ENCODE results near the gene MEGF6.

The MEGF6 gene

DNA sequence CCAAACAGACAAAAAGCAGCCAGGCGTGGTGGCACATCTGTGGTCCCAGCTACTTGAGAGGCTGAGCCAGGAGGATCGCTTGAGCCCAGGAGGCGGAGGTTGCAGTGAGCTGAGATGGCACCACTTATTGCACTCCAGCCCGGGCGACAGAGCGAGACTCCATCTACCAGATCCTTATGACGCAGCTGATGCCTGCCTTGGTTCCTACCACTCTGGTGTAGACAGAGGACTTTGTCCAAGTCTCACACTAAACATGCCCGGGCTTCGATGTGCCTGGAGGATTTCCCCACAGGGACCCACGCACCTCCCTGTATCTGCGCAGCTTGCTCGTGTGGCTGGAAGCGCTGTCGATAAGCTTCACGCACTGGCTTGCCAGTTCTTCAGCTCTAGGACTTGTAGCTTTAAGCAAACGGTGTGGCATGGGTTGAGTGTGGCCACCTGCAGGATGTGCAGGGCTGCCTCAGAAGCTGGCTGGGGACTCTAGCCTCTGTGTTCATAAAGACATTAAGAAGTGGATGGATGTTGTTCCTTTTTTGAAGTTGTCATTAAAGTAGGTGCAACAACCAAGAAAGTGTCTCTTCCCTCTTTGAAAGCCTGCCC, 18.4 kb upstream of the MEGF6 start:
- no peak for DNase-seq
- peaks cover 0 to 10% (median 8%) of the 10 kb centered on the region in 4 donors for H3K4me1 ChIP-seq
- H3K27me3 ChIP-seq, result no peaks in the 10 kb centered on the region
- TF ChIP-seq, protein P1, sequence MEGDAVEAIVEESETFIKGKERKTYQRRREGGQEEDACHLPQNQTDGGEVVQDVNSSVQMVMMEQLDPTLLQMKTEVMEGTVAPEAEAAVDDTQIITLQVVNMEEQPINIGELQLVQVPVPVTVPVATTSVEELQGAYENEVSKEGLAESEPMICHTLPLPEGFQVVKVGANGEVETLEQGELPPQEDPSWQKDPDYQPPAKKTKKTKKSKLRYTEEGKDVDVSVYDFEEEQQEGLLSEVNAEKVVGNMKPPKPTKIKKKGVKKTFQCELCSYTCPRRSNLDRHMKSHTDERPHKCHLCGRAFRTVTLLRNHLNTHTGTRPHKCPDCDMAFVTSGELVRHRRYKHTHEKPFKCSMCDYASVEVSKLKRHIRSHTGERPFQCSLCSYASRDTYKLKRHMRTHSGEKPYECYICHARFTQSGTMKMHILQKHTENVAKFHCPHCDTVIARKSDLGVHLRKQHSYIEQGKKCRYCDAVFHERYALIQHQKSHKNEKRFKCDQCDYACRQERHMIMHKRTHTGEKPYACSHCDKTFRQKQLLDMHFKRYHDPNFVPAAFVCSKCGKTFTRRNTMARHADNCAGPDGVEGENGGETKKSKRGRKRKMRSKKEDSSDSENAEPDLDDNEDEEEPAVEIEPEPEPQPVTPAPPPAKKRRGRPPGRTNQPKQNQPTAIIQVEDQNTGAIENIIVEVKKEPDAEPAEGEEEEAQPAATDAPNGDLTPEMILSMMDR (IDR thresholded peaks at IDR 0.05), result no peak
- intact Hi-C loops (cut with DNase I; ENCODE audit: low total_unique reads), result no loop called here
- no peaks in the 10 kb centered on the region for H3K9me3 ChIP-seq
- H3K4me3 ChIP-seq, result no peak overlapping the region
- no peak overlapping the region for H3K27ac ChIP-seq
- H3K36me3 ChIP-seq, result peaks cover 61 to 77% (median 71%) of the 10 kb centered on the region in 3 donors

GRCh38 chr1:3628445-3628844, 17.1 kb upstream of the MEGF6 start:
- TF ChIP-seq, protein P1 (IDR thresholded peaks at IDR 0.05), result no peak
- intact Hi-C loops (cut with DNase I; ENCODE audit: low total_unique reads), result no loop called here
- no peak overlapping the region for H3K27ac ChIP-seq
- H3K4me1 ChIP-seq, result peaks cover 0 to 20% (median 15%) of the 10 kb centered on the region in 4 donors
- peaks cover 51 to 65% (median 59%) of the 10 kb centered on the region in 3 donors for H3K36me3 ChIP-seq
- H3K9me3 ChIP-seq, result no peaks in the 10 kb centered on the region
- H3K4me3 ChIP-seq, result no peak overlapping the region
- H3K27me3 ChIP-seq, result no peaks in the 10 kb centered on the region
- no peak for DNase-seq

- TF ChIP-seq, protein P1 (IDR thresholded peaks at IDR 0.05), result no peak
- no peak for DNase-seq
- Histone ChIP-seq H3K4me3 (no peak overlapping the region), H3K9me3 (no peaks in the 10 kb centered on the region), H3K4me1 (peaks cover 0 to 28% (median 21%) of the 10 kb centered on the region in 4 donors), H3K27ac (no peak overlapping the region), H3K27me3 (no peaks in the 10 kb centered on the region), H3K36me3 (peaks cover 50 to 57% (median 52%) of the 10 kb centered on the region in 3 donors)
- intact Hi-C loops (cut with DNase I; ENCODE audit: low total_unique reads), result no loop called here
These were observed 16.4 kb upstream of the MEGF6 start for GRCh38 chr1:3627515-3628253.

DNA sequence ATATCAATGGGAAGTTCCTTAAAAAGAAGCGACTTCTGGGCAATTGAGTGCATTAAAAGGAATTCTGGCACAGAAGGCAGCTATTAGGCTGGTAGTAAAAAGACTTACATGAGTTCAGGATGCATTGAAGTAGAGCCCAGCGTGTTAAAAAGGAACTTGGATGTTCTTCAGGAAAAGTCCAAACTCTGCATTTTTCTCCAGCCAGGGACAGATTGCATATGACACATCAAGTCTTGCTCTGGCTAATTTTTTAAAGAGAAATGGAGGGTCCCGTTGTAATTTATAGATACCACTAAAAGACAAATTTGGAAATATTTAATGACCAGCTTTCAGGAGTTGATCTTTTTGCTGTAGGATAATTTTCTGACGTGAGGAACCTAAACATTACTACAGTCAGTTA, 14.7 kb upstream of the MEGF6 start:
- intact Hi-C loops (cut with DNase I; ENCODE audit: low total_unique reads), result no loop called here
- Histone ChIP-seq H3K9me3 (no peaks in the 10 kb centered on the region), H3K36me3 (peaks cover 34 to 40% (median 35%) of the 10 kb centered on the region in 3 donors), H3K4me3 (peak overlapping the region in 1 of 2 donors; percentile 97), H3K27me3 (no peaks in the 10 kb centered on the region), H3K27ac (peak overlapping the region; percentile 78 to 90), H3K4me1 (peaks cover 0 to 31% (median 21%) of the 10 kb centered on the region in 4 donors)
- DNase-seq, result no peak
- TF ChIP-seq, protein P1 (IDR thresholded peaks at IDR 0.05), result no peak

DNA sequence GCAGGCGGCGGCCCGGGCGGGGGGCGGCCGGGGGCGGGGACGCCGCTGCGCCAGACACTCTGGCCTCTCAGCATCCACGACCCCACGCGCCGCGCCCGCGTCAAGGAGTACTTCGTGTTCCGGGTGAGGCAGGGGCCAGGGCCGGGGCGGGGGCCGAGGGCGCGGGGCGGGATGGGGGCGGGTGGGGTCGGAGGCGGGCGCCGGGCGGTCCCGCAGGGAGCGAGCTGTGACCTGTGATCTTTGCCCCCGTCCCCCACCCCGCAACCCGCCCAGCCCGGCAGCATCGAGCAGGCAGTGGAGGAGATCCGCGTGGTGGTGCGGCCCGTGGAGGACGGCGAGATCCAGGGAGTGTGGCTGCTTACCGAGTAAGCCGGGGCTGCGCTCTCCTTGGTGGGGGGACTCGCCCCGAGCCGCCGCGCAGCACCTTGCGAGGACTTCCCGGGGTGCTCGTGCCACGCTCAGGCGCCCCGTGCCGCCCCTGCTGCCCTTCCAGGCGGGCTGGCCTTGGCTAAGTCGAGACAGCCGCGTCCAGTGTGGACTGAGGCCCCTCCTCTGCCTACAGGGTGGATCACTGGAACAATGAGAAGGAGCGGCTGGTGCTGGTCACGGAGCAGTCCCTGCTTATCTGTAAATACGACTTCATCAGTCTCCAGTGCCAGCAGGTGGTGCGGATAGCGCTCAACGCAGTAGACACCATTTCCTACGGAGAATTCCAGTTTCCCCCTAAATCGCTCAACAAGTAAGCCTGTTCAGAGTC, 14.0 kb upstream of the MEGF6 start:
- peak overlapping the region; percentile 78 to 90 for H3K27ac ChIP-seq
- H3K4me3 ChIP-seq, result peak overlapping the region; percentile 72 to 97
- no peaks in the 10 kb centered on the region for H3K27me3 ChIP-seq
- peaks cover 28 to 33% (median 30%) of the 10 kb centered on the region in 3 donors for H3K36me3 ChIP-seq
- H3K4me1 ChIP-seq, result peaks cover 0 to 35% (median 21%) of the 10 kb centered on the region in 4 donors
- intact Hi-C loops (cut with DNase I; ENCODE audit: low total_unique reads), result no loop called here
- TF ChIP-seq, protein P1 (IDR thresholded peaks at IDR 0.05), result no peak
- no peak for DNase-seq
- no peaks in the 10 kb centered on the region for H3K9me3 ChIP-seq
